ENCODE data around the gene TALDO1. TPM values are rescaled to one million over a fixed set of nuclear protein-coding genes. Genes with fewer than 3 reads are reported as not detected.

TALDO1 gene
- total RNA-seq, 1 donor, result 141 TPM

GRCh38 chr11:791658-792534, 44.6 kb downstream of the TALDO1 start:
- H3K4me3 ChIP-seq (ENCODE audit: low read length), result no peak overlapping the region
- peaks cover 18% of the 10 kb centered on the region for H3K4me1 ChIP-seq (ENCODE audit: insufficient read depth, low read length)
- H3K27me3 ChIP-seq (ENCODE audit: insufficient read depth, low read length), result peaks cover 4% of the 10 kb centered on the region
- no peaks in the 10 kb centered on the region for H3K9me3 ChIP-seq (ENCODE audit: low read depth, low read length)

- H3K27me3 ChIP-seq (ENCODE audit: insufficient read depth, low read length), result peaks cover 4% of the 10 kb centered on the region
- no peak overlapping the region for H3K4me3 ChIP-seq (ENCODE audit: low read length)
- H3K9me3 ChIP-seq (ENCODE audit: low read depth, low read length), result no peaks in the 10 kb centered on the region
- peaks cover 23% of the 10 kb centered on the region for H3K4me1 ChIP-seq (ENCODE audit: insufficient read depth, low read length)
Measured at GRCh38 chr11:792535-792821, 45.2 kb downstream of the TALDO1 start.

DNA sequence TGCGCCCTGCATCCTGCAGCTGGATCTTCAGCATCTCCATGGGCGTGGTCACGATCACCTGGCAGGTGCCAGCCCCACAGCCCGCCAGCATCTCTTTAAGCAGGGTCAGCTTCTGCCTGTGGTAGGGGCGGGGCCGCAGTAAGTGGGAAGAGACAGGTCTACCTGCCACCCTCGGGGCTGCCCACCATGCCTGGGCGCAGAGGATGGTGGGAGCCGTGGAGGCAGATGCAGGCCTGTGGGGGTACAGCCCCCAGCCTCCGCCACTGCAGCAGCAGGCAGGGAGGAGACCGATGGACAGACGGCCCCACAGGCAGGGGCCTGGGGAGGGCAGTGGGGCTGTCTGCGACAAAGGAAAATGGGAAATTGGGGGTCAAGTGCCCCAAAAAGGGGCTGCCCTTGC, 45.6 kb downstream of the TALDO1 start:
- peaks cover 23% of the 10 kb centered on the region for H3K4me1 ChIP-seq (ENCODE audit: insufficient read depth, low read length)

GRCh38 chr11:793556-793955, 46.3 kb downstream of the TALDO1 start:
- peaks cover 27% of the 10 kb centered on the region for H3K4me1 ChIP-seq (ENCODE audit: insufficient read depth, low read length)
- no peaks in the 10 kb centered on the region for H3K9me3 ChIP-seq (ENCODE audit: low read depth, low read length)
- no peak overlapping the region for H3K4me3 ChIP-seq (ENCODE audit: low read length)
- H3K27me3 ChIP-seq (ENCODE audit: insufficient read depth, low read length), result peaks cover 4% of the 10 kb centered on the region

More for the DNA sequence above, 45.6 kb downstream of the TALDO1 start:
- no peaks in the 10 kb centered on the region for H3K9me3 ChIP-seq (ENCODE audit: low read depth, low read length)
- H3K27me3 ChIP-seq (ENCODE audit: insufficient read depth, low read length), result peaks cover 4% of the 10 kb centered on the region
- H3K4me3 ChIP-seq (ENCODE audit: low read length), result no peak overlapping the region

- Histone ChIP-seq H3K27me3 (ENCODE audit: insufficient read depth, low read length) (peaks cover 4% of the 10 kb centered on the region), H3K4me1 (ENCODE audit: insufficient read depth, low read length) (peaks cover 30% of the 10 kb centered on the region), H3K9me3 (ENCODE audit: low read depth, low read length) (no peaks in the 10 kb centered on the region), H3K4me3 (ENCODE audit: low read length) (no peak overlapping the region)
Measured at GRCh38 chr11:794013-794765, 46.9 kb downstream of the TALDO1 start.

DNA sequence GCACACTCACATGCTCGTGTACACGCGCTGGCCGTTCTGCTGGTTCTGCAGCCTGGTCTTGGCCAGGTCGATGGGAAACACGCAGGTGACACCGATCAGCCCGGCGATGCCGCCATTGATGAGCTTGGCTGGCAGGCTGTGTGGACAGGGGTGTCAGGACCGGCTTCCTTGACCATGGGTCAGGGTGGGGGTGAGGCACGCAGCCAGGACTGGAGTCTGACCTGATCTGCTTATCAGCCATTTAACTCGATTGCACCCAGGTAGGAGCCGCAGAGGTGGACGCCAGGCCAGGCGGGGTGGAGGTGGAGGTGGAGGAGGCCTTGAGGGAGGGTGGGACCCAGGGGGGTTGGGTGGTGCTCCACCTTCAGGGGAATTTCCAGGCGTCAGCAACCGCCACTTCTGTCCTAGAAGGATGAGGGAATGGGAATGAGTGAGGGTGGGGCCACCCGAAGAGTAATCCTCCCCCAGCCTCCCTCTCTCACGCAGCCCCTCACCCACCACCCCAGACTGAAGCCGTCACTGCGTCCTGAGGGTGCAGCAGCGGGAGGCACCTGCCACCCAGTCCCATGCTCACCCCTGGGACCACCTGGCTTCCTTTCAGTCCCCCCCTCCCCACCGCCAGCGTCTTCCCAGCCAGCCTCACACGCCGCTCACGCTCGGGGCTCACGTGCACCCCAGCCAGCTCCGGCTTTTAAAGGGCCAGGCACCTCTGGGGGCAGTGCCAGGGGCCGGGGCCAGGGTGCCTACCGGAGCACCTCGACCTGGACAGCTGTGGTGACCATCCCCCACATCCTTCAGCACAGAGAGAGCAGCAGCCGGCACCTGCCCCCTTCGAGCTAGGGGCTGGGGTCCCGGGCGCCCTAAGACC, 47.7 kb downstream of the TALDO1 start:
- H3K4me3 ChIP-seq (ENCODE audit: low read length), result no peak overlapping the region
- H3K9me3 ChIP-seq (ENCODE audit: low read depth, low read length), result no peaks in the 10 kb centered on the region
- no peaks in the 10 kb centered on the region for H3K27me3 ChIP-seq (ENCODE audit: insufficient read depth, low read length)
- H3K4me1 ChIP-seq (ENCODE audit: insufficient read depth, low read length), result peaks cover 30% of the 10 kb centered on the region

GRCh38 chr11:795634-796564, 48.6 kb downstream of the TALDO1 start:
- H3K4me1 ChIP-seq (ENCODE audit: insufficient read depth, low read length), result peaks cover 30% of the 10 kb centered on the region
- H3K9me3 ChIP-seq (ENCODE audit: low read depth, low read length), result no peaks in the 10 kb centered on the region
- H3K4me3 ChIP-seq (ENCODE audit: low read length), result peak overlapping the region; percentile 49
- H3K27me3 ChIP-seq (ENCODE audit: insufficient read depth, low read length), result no peaks in the 10 kb centered on the region

- Histone ChIP-seq H3K27me3 (ENCODE audit: insufficient read depth, low read length) (no peaks in the 10 kb centered on the region), H3K4me3 (ENCODE audit: low read length) (peak overlapping the region; percentile 79), H3K9me3 (ENCODE audit: low read depth, low read length) (no peaks in the 10 kb centered on the region), H3K4me1 (ENCODE audit: insufficient read depth, low read length) (peaks cover 30% of the 10 kb centered on the region)
Measured at GRCh38 chr11:796565-797295, 49.5 kb downstream of the TALDO1 start.

DNA sequence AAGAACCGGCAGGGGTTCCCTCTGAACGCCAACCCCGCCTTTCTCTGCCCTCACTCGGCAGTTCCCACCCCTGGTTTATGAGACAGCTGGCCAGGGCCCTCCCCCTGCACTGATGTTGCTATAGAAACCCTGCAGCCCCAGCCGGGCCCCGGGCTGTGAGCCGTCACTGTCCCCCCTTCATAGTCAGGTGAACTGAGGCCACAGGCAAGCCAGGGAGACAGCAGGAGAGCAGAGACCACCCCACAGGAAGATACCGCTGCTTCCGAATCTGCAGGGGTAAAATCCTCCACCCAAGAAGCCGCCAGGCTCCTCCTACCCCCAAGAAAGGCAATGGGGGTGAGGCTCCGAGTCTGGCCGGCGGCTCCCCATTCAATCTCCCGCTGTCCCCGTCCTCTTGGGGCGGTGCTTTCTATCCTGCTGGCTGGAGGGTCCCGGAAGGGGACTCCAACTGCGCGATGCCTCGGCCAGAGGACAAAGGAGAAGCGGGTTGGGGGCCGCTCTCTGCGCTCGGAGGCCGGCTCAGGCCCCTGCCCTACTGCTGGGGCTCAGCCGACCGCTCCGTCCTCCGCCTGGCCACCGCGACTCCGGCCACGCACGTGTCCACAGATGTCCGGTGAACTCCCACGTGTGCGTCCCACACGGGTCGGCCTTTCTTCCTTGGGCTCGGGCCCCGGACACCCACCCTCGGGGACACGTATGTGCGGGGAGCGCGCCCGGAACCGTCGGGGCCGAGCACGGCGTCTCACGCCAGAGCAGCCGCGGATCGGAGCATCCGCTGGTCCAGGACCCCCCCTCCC, 50.2 kb downstream of the TALDO1 start:
- H3K4me3 ChIP-seq (ENCODE audit: low read length), result peak overlapping the region; percentile 79
- no peaks in the 10 kb centered on the region for H3K27me3 ChIP-seq (ENCODE audit: insufficient read depth, low read length)
- H3K4me1 ChIP-seq (ENCODE audit: insufficient read depth, low read length), result peaks cover 30% of the 10 kb centered on the region

GRCh38 chr11:798093-798713, 50.9 kb downstream of the TALDO1 start, which contains the start of gene SLC25A22:
SLC25A22 (minus strand) TSS chr11:798281; CDS start chr11:795006, 3,275 bp downstream.
- peaks cover 30% of the 10 kb centered on the region for H3K4me1 ChIP-seq (ENCODE audit: insufficient read depth, low read length)
- H3K9me3 ChIP-seq (ENCODE audit: low read depth, low read length), result no peaks in the 10 kb centered on the region
- H3K27me3 ChIP-seq (ENCODE audit: insufficient read depth, low read length), result no peaks in the 10 kb centered on the region
- H3K4me3 ChIP-seq (ENCODE audit: low read length), result peak within 1 kb of the TSS; percentile 79

More for the DNA sequence above, 50.2 kb downstream of the TALDO1 start:
- no peaks in the 10 kb centered on the region for H3K9me3 ChIP-seq (ENCODE audit: low read depth, low read length)

GRCh38 chr11:799641-800316, 52.5 kb downstream of the TALDO1 start:
- Histone ChIP-seq H3K4me3 (ENCODE audit: low read length) (no peak overlapping the region), H3K4me1 (ENCODE audit: insufficient read depth, low read length) (peaks cover 45% of the 10 kb centered on the region), H3K27me3 (ENCODE audit: insufficient read depth, low read length) (no peaks in the 10 kb centered on the region), H3K9me3 (ENCODE audit: low read depth, low read length) (no peaks in the 10 kb centered on the region)

DNA sequence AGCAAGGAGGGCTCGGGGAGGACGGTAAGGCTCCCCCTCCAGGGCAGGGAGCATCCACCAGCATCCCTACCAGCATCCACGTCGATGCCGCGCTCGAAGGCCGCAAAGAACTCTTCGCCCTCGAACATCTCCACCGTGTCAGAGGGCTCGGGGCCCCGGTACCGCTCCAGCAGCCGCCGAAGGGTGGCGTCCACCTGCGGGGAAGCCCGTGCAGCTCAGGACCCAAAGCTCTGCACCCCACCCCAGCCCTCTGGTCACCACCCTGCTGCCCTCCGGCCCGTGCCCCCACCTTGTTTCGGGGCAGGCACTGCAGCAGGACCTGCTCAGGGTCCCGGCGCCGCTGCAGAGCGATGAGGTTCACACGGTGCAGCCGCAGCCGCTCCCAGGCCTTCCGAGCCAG, 53.2 kb downstream of the TALDO1 start:
- Histone ChIP-seq H3K27me3 (ENCODE audit: insufficient read depth, low read length) (no peaks in the 10 kb centered on the region), H3K4me3 (ENCODE audit: low read length) (no peak overlapping the region), H3K4me1 (ENCODE audit: insufficient read depth, low read length) (peaks cover 41% of the 10 kb centered on the region), H3K9me3 (ENCODE audit: low read depth, low read length) (no peaks in the 10 kb centered on the region)
